GM12878 (cell line): Measurements from ENCODE around the gene FBXL3. TPM values are rescaled to one million over a fixed set of nuclear protein-coding genes. Genes with fewer than 3 reads are reported as not detected.

ENCODE experiments used
- CREB1 ChIP-seq: IDR thresholded peaks from 2 replicates; pipeline ENCODE4 v1.6.1; 2012; ENCODE audit warnings: low read depth, mild to moderate bottlenecking, inconsistent platforms
- MLLT1 ChIP-seq: fragments of 450-650 bp; IDR thresholded peaks from 2 replicates; pipeline ENCODE4 v1.6.1; 2016; ENCODE audit warnings: mild to moderate bottlenecking
- MYB ChIP-seq: fragments of 150-350 bp; IDR thresholded peaks from 2 replicates; pipeline ENCODE4 v1.6.1; 2014; ENCODE audit warnings: mild to moderate bottlenecking, low read depth, low read length, borderline replicate concordance
- RB1 ChIP-seq: fragments of 450-650 bp; formaldehyde crosslinking; IDR thresholded peaks from 2 replicates; pipeline ENCODE4 v1.6.1; 2017; ENCODE audit warnings: mild to moderate bottlenecking, borderline replicate concordance
- SIX5 ChIP-seq: IDR thresholded peaks from 2 replicates; pipeline ENCODE4 v1.6.1; 2011; ENCODE audit warnings: mild to moderate bottlenecking, low read depth, low read length, moderate library complexity; ENCODE audit not compliant: severe bottlenecking
- SRF ChIP-seq, 2 experiments: IDR thresholded peaks; 2 replicates each; pipeline ENCODE4 v1.6.1; 2011; ENCODE audit warnings: low read depth in 2 of 2, low read length in 2 of 2, mild to moderate bottlenecking in 1 of 2, moderate library complexity in 1 of 2
- SUPT20H ChIP-seq: IDR thresholded peaks from 2 replicates; pipeline ENCODE4 v1.6.1; 2011; ENCODE audit warnings: low read depth, mild to moderate bottlenecking, low read length, moderate library complexity, borderline replicate concordance; ENCODE audit not compliant: control insufficient read depth
- WRNIP1 ChIP-seq: IDR thresholded peaks from 2 replicates; pipeline ENCODE4 v1.6.1; 2011; ENCODE audit warnings: low read depth, low read length, improper control_type of control experiment, borderline replicate concordance
- ZNF217 ChIP-seq: fragments of 450-650 bp; IDR thresholded peaks from 2 replicates; pipeline ENCODE4 v1.6.1; 2017; ENCODE audit warnings: antibody characterized with exemption, mild to moderate bottlenecking
- ZNF384 ChIP-seq: IDR thresholded peaks from 2 replicates; pipeline ENCODE4 v1.6.1; 2012; ENCODE audit warnings: low read depth, mild to moderate bottlenecking, low read length, improper control_type of control experiment, borderline replicate concordance
- ZNF687 ChIP-seq: fragments of 450-650 bp; IDR thresholded peaks from 2 replicates; pipeline ENCODE4 v1.6.1; 2017; ENCODE audit warnings: mild to moderate bottlenecking, moderate library complexity
- polyA plus RNA-seq, 11 experiments: library from polyadenylated mRNA; depleted of rRNA in 4 of 11; unstranded in 6 of 11; stranded (reverse) in 5 of 11; fragments of >200 nt; fragmentation: Nextera tagmentation in 4 of 11; fragmentation: Illumina TruSeq in 1 of 11; extraction: Ambion mirVana in 4 of 11; extraction: Trizol in 1 of 11; gene quantifications; 1 replicate in 1 of 11; 2 replicates in 10 of 11; pipeline versions ENCODE4 v1.2.1 to v1.2.3, GENCODE V29; 2011 to 2016; ENCODE audit warnings: inconsistent platforms in 2 of 11, missing spikeins in 2 of 11, low read depth in 1 of 11
- total RNA-seq, 4 experiments: library from RNA; depleted of rRNA in 3 of 4; stranded (reverse); fragments of >200 nt in 3 of 4; fragmentation: Illumina TruSeq in 1 of 4; extraction: Trizol in 1 of 4; gene quantifications; 2 replicates each; pipeline versions ENCODE4 v1.2.1 to v1.2.3, GENCODE V29; 2013 to 2021

Gene FBXL3
- total and polyA plus RNA-seq, 10 of the 15 experiments (the other 5 are each of a cell fraction or from before 2014, with no cell fraction given), result 9.0 to 26.4 (median 19.7) TPM

GRCh38 chr13:76980075-76980718, 46.8 kb downstream of the FBXL3 start (continued):
- no peak for TF ChIP-seq MLLT1
- TF ChIP-seq ZNF217, result no peak
- TF ChIP-seq MYB, result no peak
- no peak for TF ChIP-seq SUPT20H
- TF ChIP-seq ZNF687, result no peak
- TF ChIP-seq ZNF384, result no peak
- TF ChIP-seq RB1, result peak; percentile 24; the same call in 1 of the 2 replicates
- 0 out of 4 replicates have a peak, but pooled peaks of 1 of the 2 experiments have one; percentile 20 for TF ChIP-seq SRF (IDR thresholded peaks at IDR 0.05; ENCODE audit: low read depth in 2 of 2, low read length in 2 of 2)
- no peak for TF ChIP-seq WRNIP1
- no peak for TF ChIP-seq CREB1
- TF ChIP-seq SIX5, result no peak
